GM10266 (cell line): Measurements from ENCODE around the gene OR11H7.

ENCODE experiments used
- DNase-seq: peaks from one replicate; pipeline ENCODE4 v3.0.0; 2012; ENCODE audit errors: extremely low spot score
- TF ChIP-seq, protein P1 (sequence below): IDR thresholded peaks from 2 replicates; pipeline ENCODE4 v1.5.1; 2012; ENCODE audit warnings: mild to moderate bottlenecking, low read depth; ENCODE audit not compliant: control insufficient read depth, insufficient read depth; ENCODE audit errors: missing control alignments

OR11H7 gene

DNA sequence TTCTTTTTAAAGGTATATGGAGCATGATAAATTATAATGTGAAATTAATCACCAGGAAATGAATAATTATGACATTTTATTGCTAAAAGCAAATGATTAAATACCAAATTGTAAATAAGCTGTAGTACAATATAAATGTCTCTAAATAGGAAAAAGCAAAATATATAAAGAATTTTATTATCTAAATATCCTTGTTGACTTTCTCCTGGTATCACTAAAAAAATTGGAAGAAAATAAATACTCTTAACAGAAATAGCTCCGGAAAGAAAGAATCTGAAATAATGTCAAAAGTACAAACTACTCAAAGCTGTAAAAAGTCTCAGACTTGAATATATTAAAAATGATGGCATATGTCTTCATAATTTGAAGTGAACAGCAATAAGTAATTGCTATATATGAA lies at the start of gene OR11H7:
Gene OR11H7, plus strand, starts transcription at position 301 of the 400 bp plus-strand sequence.
- TF ChIP-seq, protein P1, sequence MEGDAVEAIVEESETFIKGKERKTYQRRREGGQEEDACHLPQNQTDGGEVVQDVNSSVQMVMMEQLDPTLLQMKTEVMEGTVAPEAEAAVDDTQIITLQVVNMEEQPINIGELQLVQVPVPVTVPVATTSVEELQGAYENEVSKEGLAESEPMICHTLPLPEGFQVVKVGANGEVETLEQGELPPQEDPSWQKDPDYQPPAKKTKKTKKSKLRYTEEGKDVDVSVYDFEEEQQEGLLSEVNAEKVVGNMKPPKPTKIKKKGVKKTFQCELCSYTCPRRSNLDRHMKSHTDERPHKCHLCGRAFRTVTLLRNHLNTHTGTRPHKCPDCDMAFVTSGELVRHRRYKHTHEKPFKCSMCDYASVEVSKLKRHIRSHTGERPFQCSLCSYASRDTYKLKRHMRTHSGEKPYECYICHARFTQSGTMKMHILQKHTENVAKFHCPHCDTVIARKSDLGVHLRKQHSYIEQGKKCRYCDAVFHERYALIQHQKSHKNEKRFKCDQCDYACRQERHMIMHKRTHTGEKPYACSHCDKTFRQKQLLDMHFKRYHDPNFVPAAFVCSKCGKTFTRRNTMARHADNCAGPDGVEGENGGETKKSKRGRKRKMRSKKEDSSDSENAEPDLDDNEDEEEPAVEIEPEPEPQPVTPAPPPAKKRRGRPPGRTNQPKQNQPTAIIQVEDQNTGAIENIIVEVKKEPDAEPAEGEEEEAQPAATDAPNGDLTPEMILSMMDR, result no peak
- DNase-seq, result no peak

- no peak for DNase-seq
- TF ChIP-seq, protein P1, result no peak
Observed at GRCh38 chr14:20179218-20179617, 49.6 kb upstream of the OR11H7 start.

DNA sequence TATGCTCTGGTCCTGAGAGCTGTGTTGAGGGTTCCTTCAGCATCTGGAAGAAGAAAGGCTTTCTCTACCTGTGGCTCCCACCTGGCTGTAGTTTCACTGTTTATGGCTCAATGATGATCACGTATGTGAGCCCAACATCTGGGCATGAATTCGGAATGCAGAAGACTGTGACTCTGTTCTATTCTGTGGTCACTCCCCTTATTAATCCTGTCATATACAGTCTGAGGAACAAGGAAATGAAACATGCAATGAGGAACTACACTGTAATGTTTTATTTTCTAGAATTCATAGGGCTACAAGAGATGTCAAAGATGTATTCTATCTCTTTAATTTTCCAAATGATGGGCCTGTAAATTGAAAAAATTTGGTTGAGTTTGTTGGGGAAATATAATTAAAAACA lies 48.9 kb upstream of the OR11H7 start:
- TF ChIP-seq, protein P1, result no peak
- no peak for DNase-seq

- no peak for DNase-seq
- TF ChIP-seq, protein P1, result no peak
Observed at GRCh38 chr14:20180486-20180885, 48.3 kb upstream of the OR11H7 start.

DNA sequence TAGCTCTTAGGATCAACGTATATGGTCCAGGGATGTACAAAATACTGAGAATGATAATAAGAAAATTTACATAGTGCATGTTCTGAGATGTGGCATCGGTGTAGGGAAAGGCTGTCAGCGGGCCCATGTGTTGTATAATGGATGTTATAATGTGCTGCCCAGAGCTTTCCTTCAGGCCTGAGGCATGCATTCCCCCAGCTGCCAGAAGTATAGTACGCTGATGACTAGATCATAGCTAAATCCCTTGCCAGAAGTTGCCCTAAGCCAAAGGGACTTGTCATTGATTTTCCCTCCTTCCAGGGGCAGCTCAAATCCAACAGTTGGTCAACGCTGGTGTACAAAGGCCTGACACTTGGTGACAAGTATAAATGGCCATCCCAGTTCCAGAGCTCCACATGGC lies 44.6 kb upstream of the OR11H7 start:
- TF ChIP-seq, protein P1, result no peak
- no peak for DNase-seq

DNA sequence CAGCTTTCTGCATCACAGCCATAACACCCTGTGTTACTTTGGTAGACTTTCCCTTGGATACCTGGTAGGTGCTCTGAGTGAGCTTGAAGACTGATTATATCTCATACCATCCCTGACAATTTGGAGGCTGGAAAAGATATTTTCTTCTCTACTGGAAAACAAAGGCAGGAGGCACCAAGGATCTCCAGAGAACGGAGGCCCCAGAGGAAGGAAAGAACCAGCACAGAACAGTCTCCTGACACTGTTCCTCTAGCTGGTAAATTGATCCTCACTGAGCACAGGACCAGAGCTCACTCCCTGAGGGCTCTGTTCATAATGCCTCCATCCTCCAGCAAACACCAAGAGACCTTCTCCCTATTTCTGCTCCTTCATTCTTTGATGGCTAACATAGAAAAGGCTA lies 38.2 kb upstream of the OR11H7 start, which contains the start of gene OR11G2:
Gene OR11G2, plus strand, starts transcription at position 301 of the 400 bp plus-strand sequence. CDS start 6,542 bp downstream, outside the sequence.
- DNase-seq, result no peak
- TF ChIP-seq, protein P1, result no peak

GRCh38 chr14:20191396-20191795 lies 37.4 kb upstream of the OR11H7 start:
- DNase-seq, result no peak
- TF ChIP-seq, protein P1, result no peak
